ENCODE results near the gene ZNG1A.
"Not testable (repeated sequence)": the region's sequence is repeated elsewhere in the genome, so short reads cannot be mapped to it uniquely, and the experiment has no call there.

ZNG1A gene

GRCh38 chr9:169757-170156, 9.1 kb downstream of the ZNG1A start:
- not testable (repeated sequence) for DNase-seq

- peak; percentile 11 for DNase-seq
These were observed 19.0 kb downstream of the ZNG1A start for GRCh38 chr9:159871-160270.

GRCh38 chr9:151173-151572, 27.7 kb downstream of the ZNG1A start:
- DNase-seq: not testable (repeated sequence)

- not testable (repeated sequence) for DNase-seq
These were observed 39.0 kb downstream of the ZNG1A start for GRCh38 chr9:139880-140279.

- not testable (repeated sequence) for DNase-seq
These were observed 60.8 kb downstream of the ZNG1A start, which contains the start of gene FOXD4 for GRCh38 chr9:117995-118467. TSS of gene FOXD4 (minus strand) at chr9:118417. CDS start at chr9:118119, 298 bp downstream.

- DNase-seq: not testable (repeated sequence)
These were observed 61.5 kb downstream of the ZNG1A start for GRCh38 chr9:117144-117994.

DNA sequence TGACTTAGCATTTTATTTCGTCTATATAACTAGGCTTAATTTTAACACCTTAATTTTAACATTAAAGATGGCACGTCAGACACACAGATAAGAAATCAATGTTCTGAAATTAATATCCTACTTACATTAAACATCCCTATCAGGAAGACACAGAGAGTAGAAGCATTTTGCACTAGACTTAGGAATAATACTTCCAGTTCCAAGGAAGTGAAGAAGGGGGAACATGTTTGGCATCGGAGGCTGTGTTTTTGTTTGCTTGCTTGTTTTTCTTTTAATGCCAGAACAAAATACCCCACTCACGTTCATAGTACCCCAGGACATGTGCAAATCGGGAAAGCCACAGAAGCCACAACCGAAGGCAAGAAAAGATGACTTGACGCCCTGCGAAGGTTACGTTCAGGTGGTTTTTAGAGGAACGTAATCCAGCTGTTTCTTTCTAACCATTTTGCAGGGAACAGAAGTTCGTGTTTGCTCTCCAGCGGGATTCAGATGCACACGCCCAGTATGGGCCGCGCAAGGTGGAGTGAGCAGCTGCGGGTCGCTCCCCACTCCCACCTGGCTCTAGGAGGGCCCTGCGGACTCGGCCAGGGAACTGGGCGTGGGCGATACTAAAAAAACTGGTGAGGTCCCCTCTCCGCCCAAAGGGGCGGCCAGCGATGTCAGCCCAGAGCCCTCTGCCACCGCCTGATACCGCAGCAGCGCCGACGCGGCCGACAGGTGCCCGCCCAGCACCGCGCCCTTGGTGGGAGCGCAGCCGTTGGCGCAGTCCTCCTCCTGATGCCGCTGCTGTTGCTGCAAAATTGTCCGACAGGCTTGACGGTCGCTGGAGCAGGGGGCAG, 62.4 kb downstream of the ZNG1A start:
- peak; percentile 8 for DNase-seq

DNA sequence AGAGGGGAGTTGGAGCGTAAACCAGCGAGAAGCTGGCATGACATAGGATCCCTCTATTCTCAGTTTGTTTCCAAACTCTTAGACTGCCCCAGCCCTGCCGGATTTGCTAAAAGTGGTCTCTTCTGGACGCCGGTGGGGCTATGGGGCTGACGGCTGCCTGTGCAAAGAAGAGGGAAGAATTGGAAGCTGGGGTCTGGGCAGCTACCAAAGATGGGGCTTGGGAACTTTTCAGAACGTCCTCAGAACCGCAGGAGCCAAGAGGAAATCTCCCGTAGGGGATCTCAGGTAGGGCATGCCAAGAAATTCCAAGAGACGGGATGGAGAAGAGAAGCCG, 63.8 kb downstream of the ZNG1A start:
- DNase-seq: not testable (repeated sequence)

- DNase-seq: peak; percentile 40
These were observed 64.4 kb downstream of the ZNG1A start for GRCh38 chr9:114267-115117.

DNA sequence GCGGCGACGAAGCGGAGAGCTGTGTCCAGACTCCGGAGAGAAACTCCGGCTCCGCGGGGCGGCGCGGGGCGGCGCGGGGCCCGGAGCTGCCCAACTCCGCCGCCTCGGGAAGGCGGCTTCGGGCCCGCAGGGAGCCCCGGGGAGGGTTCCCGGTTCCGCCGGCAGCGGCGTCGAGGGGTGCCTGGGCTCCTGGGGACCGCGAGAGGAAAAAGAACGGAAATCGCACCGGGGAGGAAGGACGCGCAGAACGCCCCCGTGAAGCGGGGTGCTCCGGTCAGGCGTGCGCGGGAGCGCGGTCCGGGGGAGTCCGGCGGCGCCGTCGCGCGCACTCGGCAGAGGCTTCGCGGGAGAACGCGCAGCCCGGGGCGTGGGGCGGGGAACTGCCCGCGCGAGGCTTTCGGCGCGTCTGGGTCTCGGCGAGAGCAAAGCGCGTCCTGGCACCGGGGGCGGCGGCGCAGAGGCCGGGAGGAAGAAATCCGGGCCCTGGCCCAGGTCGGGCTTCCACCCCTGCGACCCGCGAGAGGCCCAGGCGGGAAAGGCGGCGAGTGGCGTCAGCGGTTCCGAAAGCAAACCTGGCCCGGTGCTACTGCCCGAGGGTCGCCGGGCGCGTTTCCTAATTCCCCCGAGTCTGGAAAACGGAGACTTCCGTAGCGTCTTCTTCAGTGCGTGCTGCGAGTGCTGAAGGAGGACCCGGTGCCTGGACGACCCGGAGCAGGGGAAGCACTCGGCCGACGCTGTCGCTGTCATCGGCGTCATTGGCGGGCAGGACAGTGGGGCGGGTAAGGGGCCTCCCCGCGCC, 65.2 kb downstream of the ZNG1A start:
- peak; percentile 45 for DNase-seq

GRCh38 chr9:112589-113467, 66.0 kb downstream of the ZNG1A start:
- peak; percentile 28 for DNase-seq

DNA sequence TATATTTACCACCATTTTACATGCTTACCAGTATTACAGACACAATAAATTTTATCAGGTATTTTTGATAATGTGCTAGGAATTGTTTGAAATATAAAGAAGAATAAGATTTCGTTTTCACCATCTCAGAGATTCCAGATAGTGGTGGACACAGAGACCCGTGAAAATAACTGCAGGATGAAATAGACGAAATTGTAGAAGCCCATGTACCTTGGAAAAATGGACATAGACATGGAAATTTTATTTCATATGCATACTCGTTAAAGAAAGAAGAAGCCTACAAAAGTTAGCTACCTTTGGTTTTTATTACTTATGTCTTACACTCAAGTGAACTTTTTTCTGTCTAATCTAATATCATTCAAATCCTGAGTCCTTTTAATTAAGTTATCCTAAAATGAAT, 68.2 kb downstream of the ZNG1A start:
- DNase-seq: not testable (repeated sequence)

DNA sequence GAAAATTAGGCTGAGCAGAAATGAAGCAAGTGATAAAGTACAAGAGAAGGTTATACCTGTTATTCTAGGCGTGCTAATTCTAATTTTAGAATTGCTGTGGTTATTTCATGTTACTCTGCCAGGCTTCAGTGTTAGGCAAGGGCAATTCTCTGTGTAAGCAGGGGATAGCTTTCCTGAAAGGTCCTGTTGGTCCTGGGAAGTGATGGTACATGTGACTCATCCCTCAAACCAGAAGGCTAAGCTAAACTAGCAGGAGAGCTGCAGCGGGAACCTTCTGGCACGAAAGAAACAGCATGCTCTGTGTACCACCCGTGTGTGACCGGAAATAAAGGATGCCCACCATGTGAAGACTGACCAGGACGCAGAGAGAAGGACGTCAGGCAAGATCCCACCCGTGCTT, 69.3 kb downstream of the ZNG1A start:
- not testable (repeated sequence) for DNase-seq

DNA sequence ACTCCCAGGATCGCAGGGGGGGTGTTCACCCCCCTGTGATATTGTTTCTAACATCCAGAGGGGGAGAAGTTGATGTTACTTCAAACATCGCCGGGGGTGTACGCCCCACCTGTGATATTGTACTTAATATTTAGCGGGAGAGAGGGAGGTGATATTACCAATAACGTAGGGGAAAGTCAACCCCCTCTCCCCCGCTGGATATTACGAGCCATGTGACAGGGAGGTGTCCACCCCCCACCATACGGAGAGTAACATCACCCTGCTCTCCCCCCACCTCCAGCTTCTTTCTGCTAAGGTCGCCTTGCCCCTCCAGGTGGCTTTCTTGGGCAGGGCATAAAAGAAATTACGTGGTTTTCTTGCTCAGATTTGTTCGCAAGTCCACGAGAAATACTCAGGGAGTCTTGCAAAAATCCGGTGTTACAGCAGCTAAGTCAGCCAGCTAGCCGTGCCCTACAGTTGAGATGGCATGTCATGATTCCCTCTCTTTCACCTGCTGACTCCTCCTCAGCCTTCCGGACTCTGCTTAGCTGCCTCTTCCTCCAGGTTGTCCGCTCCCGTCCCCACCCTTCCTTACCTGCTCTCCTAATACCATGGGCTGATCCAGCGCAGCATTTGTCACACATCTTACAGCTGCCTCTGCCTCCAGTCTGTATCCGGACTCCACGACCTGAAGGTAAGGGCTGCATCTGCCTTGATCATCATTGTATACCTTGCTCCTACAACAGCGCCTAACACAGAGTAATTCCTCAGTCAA, 69.9 kb downstream of the ZNG1A start:
- peak; percentile 34 for DNase-seq

DNA sequence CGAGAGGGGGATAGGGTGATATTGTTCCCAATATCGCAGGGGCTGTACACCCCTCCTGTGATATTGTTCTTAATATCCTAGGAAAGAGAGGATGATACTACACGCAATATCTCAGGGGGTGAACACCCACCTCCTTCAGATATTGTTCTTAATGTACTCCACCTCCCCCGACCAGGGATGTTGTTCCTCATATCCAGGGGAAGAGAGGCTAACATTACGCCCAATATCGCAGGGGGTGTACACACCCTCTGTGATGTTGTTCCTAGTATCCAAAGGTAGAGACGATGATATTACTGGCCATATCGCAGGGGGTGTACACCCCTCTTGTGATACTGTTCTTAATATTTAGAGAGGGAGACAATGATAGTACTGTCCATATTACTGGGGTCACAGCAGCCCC, 72.9 kb downstream of the ZNG1A start:
- DNase-seq: not testable (repeated sequence)

GRCh38 chr9:100430-100829, 78.4 kb downstream of the ZNG1A start:
- not testable (repeated sequence) for DNase-seq

DNA sequence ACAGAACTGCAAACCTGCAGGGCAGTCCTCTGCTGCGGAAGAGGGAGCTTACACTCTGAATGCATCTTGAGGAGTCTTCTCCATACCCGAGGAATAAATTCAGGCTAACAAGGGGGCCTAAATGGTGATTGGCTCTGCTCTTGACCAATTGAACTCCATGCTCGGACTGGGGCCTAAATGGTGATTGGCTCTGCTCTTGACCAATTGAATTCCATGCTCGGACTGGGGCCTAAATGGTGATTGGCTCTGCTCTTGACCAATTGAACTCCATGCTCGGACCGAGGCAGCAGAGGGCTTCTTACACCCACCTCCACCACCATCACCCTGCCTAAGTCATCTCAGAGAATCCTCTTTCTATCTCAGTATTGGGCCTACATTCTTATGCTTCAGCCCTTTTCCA, 79.0 kb downstream of the ZNG1A start:
- not testable (repeated sequence) for DNase-seq

GRCh38 chr9:98775-99174, 80.1 kb downstream of the ZNG1A start:
- not testable (repeated sequence) for DNase-seq

DNA sequence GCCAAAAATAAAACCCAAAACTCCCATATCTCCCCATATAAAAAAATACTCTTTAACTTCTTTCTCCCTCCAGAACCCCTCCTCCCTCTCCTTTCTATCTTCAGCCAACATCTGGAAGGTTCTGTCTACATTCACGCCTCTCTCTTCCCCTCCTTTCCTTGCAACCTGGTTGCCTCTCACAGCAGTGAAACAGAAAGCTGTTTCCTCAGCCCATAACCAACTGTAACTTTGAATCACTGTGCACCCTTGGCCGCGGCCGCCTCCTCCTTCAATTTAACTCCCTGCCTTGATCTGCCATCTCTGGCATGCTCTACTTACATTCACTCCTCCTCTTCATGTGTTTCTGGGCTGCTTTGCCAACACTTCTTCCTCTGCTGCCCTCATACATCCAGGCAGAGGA, 83.9 kb downstream of the ZNG1A start:
- not testable (repeated sequence) for DNase-seq

- DNase-seq: not testable (repeated sequence)
These were observed 84.5 kb downstream of the ZNG1A start for GRCh38 chr9:94323-94722.

All from NCI-H69 (cell line).